ENCODE data around the gene CHAMP1. TPM values are rescaled to one million over a fixed set of nuclear protein-coding genes. Genes with fewer than 3 reads are reported as not detected.

CHAMP1 gene
- 31.0 and 32.8 TPM in 2 replicates for total RNA-seq

- intact Hi-C loops (cut with micrococcal nuclease), result loop anchor here (1.0 kb wide), 3 partner anchors 33 to 249 kb away; partner anchors contain the start of gene UPF3A
These were observed at the start of gene CHAMP1 for GRCh38 chr13:114314074-114314912. CHAMP1 (plus strand) TSS chr13:114314503; CDS start chr13:114323843, 9,340 bp downstream.

- intact Hi-C loops (cut with micrococcal nuclease), result no loop called here
These were observed 49.3 kb upstream of the CHAMP1 start for GRCh38 chr13:114264886-114265611.

GRCh38 chr13:114266241-114266640, 48.1 kb upstream of the CHAMP1 start:
- intact Hi-C loops (cut with micrococcal nuclease), result no loop called here

GRCh38 chr13:114268344-114269280, 45.7 kb upstream of the CHAMP1 start:
- intact Hi-C loops (cut with micrococcal nuclease), result no loop called here

GRCh38 chr13:114269281-114269770, 45.0 kb upstream of the CHAMP1 start:
- intact Hi-C loops (cut with micrococcal nuclease), result no loop called here

GRCh38 chr13:114272977-114273376, 41.3 kb upstream of the CHAMP1 start:
- intact Hi-C loops (cut with micrococcal nuclease), result no loop called here

GRCh38 chr13:114275304-114275703, 39.0 kb upstream of the CHAMP1 start:
- intact Hi-C loops (cut with micrococcal nuclease), result no loop called here

GRCh38 chr13:114279146-114279545, 35.2 kb upstream of the CHAMP1 start:
- intact Hi-C loops (cut with micrococcal nuclease), result no loop called here

GRCh38 chr13:114279758-114280355, 34.4 kb upstream of the CHAMP1 start:
- intact Hi-C loops (cut with micrococcal nuclease), result no loop called here

GRCh38 chr13:114281351-114282040, 32.8 kb upstream of the CHAMP1 start, which contains the start of gene UPF3A:
UPF3A (plus strand) TSS chr13:114281601; CDS start chr13:114281640, 39 bp downstream.
- intact Hi-C loops (cut with micrococcal nuclease), result loop anchor here (1.0 kb wide), 3 partner anchors 33 to 464 kb away; partner anchors contain the start of gene CHAMP1

GRCh38 chr13:114282041-114282670, 32.1 kb upstream of the CHAMP1 start:
- intact Hi-C loops (cut with micrococcal nuclease), result loop anchor here (1.0 kb wide), 1 partner anchor 465 kb away; no protein-coding TSS in a partner anchor

GRCh38 chr13:114283576-114283975, 30.7 kb upstream of the CHAMP1 start:
- intact Hi-C loops (cut with micrococcal nuclease), result no loop called here

- intact Hi-C loops (cut with micrococcal nuclease), result no loop called here
These were observed 29.6 kb upstream of the CHAMP1 start for GRCh38 chr13:114284680-114285079.

GRCh38 chr13:114285166-114285808, 29.0 kb upstream of the CHAMP1 start:
- intact Hi-C loops (cut with micrococcal nuclease), result no loop called here

GRCh38 chr13:114286808-114287207, 27.5 kb upstream of the CHAMP1 start:
- intact Hi-C loops (cut with micrococcal nuclease), result no loop called here

GRCh38 chr13:114288157-114288591, 26.1 kb upstream of the CHAMP1 start:
- intact Hi-C loops (cut with micrococcal nuclease), result no loop called here

GRCh38 chr13:114296448-114296847, 17.9 kb upstream of the CHAMP1 start:
- intact Hi-C loops (cut with micrococcal nuclease), result no loop called here

- intact Hi-C loops (cut with micrococcal nuclease), result no loop called here
These were observed 17.4 kb upstream of the CHAMP1 start for GRCh38 chr13:114296902-114297301.

GRCh38 chr13:114298866-114299265, 15.4 kb upstream of the CHAMP1 start:
- intact Hi-C loops (cut with micrococcal nuclease), result no loop called here

Data from T-helper 1 cell treated with Interleukin-12 subunit alpha and Interleukin-12 subunit beta and Interleukin-4 antibody, amounts not matched to agents 30 ng/mL and 1 ng/mL, for 36 hours (primary cell).